ENCODE measurements around the gene DNAJC1. TPM values are rescaled to one million over a fixed set of nuclear protein-coding genes. Genes with fewer than 3 reads are reported as not detected.

DNAJC1 gene
- total RNA-seq, 1 donor from 2014 or later = 33.7 TPM

DNA sequence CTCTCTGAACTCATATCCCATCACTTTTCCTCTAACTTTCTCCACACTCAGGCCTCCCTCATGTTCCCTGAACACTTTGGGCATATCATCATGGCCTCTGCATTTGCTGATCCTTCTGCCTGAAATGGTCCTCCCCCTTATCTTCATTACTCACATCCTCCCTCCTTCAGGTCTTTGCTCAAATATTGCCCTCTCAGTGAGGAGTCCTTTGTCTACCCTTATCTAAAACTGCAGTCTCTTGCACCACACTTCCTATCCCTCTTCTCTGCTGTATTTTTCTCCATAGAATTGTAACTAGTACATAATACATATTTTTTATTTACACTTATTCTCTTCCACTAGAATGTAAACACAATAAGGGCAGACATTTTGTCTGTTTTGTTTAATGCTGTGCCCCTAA is 41.7 kb downstream of the DNAJC1 start:
- DNase-seq (ENCODE audit: low read depth in 2 of 2) = peak in 1 of 2 donors; percentile 12

- DNase-seq (ENCODE audit: low read depth in 2 of 2) = no peak
These were observed 43.5 kb downstream of the DNAJC1 start for GRCh38 chr10:21959998-21960397.

GRCh38 chr10:21954690-21955089 is 48.8 kb downstream of the DNAJC1 start:
- DNase-seq (ENCODE audit: low read depth in 2 of 2) = no peak

DNA sequence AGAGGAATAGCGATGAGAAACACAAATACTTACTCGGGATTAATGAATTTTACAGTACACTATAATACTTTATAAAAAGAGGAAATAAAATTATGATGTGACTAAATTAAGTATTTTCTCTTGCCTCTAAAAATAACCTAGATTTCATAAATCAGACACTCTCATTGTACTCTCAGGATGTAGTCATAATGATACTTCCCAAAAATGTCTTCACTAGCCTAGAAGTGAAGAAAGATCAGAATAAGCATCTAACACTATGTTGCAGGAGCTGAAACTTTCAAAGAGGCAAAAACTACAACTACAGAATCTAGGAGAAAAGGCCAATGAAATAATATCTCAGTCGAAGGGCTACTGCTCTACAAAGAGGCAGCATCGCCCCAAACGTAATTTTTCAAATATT is 49.4 kb downstream of the DNAJC1 start:
- no peak for DNase-seq (ENCODE audit: low read depth in 2 of 2)

- peak; percentile 76 to 89 for DNase-seq (ENCODE audit: low read depth in 2 of 2)
These were observed 49.9 kb downstream of the DNAJC1 start for GRCh38 chr10:21953585-21954057.

GRCh38 chr10:21950566-21950965 is 53.0 kb downstream of the DNAJC1 start:
- DNase-seq (ENCODE audit: low read depth in 2 of 2) = no peak

- no peak for DNase-seq (ENCODE audit: low read depth in 2 of 2)
These were observed 56.6 kb downstream of the DNAJC1 start for GRCh38 chr10:21946946-21947345.

- peak in 1 of 2 donors; percentile 67 for DNase-seq (ENCODE audit: low read depth in 2 of 2)
These were observed 58.7 kb downstream of the DNAJC1 start for GRCh38 chr10:21944727-21945386.

GRCh38 chr10:21943633-21944265 is 59.8 kb downstream of the DNAJC1 start:
- peak; percentile 5 to 85 for DNase-seq (ENCODE audit: low read depth in 2 of 2)

GRCh38 chr10:21935439-21936023 is 68.0 kb downstream of the DNAJC1 start:
- DNase-seq (ENCODE audit: low read depth in 2 of 2) = no peak

DNA sequence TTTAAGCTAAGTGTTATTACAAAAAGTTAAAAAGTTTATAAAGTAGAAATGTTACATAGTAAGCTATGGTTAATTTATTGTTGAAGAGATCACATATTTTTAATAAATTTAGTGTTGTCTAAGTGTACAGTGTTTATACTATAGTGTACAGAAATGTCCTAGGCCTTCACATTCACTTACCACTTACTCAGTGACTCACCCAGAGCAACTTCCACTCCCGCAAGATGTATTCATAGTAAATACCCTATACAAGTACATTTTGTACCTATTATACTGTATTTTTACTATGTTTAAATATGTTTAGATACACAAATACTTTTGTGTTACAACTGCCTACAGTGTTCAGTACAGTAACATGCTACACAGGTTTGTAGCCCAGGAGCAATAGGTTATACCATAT is 69.2 kb downstream of the DNAJC1 start:
- peak in 1 of 2 donors; percentile 43 for DNase-seq (ENCODE audit: low read depth in 2 of 2)

- no peak for DNase-seq (ENCODE audit: low read depth in 2 of 2)
These were observed 74.5 kb downstream of the DNAJC1 start for GRCh38 chr10:21929070-21929469.

GRCh38 chr10:21927631-21928353 is 75.7 kb downstream of the DNAJC1 start:
- DNase-seq (ENCODE audit: low read depth in 2 of 2) = no peak

GRCh38 chr10:21926949-21927348 is 76.6 kb downstream of the DNAJC1 start:
- DNase-seq (ENCODE audit: low read depth in 2 of 2) = peak; percentile 11 to 77

GRCh38 chr10:21926358-21926925 is 77.1 kb downstream of the DNAJC1 start:
- no peak for DNase-seq (ENCODE audit: low read depth in 2 of 2)

- no peak for DNase-seq (ENCODE audit: low read depth in 2 of 2)
These were observed 77.7 kb downstream of the DNAJC1 start for GRCh38 chr10:21925851-21926250.

GRCh38 chr10:21924511-21924910 is 79.0 kb downstream of the DNAJC1 start:
- DNase-seq (ENCODE audit: low read depth in 2 of 2) = no peak

DNA sequence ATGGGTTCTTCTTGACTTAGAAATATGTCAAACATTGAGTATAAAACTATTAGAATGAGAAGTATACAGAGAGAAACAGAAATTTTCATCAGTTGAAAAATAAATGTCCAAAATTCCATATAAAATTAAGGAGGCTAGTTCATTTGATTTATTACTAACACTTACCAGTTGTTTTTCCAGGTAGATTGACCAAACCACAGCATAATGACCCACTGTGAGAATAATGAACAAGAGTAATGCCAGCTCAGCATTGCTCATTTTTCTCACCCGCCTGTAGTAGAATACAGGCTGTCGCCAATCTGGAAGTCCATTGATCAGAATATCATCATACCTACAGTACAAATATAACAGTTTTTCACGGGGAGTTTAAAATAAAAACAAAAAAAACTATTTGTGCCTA is 82.9 kb downstream of the DNAJC1 start:
- DNase-seq (ENCODE audit: low read depth in 2 of 2) = no peak

GRCh38 chr10:21919906-21920305 is 83.6 kb downstream of the DNAJC1 start:
- no peak for DNase-seq (ENCODE audit: low read depth in 2 of 2)

GRCh38 chr10:21919117-21919516 is 84.4 kb downstream of the DNAJC1 start:
- no peak for DNase-seq (ENCODE audit: low read depth in 2 of 2)

DNA sequence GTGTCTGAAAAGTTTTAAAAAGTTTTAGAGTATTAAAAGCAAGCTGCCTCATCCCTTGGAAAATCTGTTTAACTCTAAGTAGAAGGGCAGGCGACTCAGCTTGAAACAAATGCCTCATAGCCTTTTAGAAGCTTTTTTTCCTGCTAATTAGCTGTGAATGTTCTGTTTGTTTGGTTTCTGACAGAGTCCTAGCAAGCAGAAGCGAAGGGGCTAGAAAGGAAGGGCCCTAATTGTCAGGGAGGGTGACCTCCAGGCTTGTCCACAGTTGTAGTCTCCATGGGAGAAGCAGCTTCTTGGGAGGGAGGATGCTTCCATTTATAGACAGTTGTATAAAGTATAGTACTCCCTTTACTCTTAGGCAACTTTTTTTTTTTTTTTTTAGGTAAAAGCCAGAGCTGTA is 90.9 kb downstream of the DNAJC1 start:
- DNase-seq (ENCODE audit: low read depth in 2 of 2) = no peak

DNA sequence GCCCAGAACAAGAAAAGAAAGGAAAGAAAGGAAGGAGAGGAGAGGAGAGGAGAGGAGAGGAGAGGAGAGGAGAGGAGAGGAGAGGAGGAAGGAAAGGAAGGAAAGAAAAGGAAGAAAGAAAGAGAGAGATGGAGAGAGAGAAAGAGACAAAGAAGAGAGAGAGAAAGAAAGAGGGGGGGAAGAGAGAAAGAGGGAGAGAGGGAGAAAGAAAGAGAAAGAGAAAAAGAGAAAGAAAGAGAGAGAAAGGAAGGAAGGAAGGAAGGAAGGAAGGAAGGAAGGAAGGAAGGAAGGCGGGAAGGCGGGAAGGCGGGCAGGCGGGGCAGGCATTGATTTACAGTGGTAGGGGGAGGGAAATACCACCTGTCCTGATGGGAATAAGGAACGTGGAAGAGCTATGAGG is 92.7 kb downstream of the DNAJC1 start:
- DNase-seq (ENCODE audit: low read depth in 2 of 2) = no peak
